ENCODE results near the gene CEP295NL.

CEP295NL gene

DNA sequence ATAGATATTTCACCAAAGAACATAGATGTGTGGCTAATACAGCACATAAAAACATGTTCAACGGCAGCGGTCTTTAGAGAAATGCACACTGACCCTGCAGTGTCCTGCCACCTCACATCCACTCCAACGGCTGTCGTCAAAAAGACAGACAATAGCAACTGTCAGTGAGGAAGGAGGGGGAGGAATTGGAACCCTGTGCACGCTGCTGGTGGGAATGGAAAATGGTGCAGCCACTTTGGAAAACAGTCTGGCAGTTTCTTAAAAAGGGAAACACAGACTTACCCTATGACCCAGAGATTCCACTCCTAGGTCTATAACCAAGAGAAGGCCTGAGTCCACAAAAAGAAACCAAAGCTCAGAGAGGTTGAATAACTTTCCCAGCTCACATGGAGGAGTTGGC is 7.7 kb downstream of the CEP295NL start:
- Histone ChIP-seq H3K4me3 (ENCODE audit: low read depth, low read length) (no peak overlapping the region), H3K9me3 (ENCODE audit: severe bottlenecking) (no peaks in the 10 kb centered on the region), H3K27me3 (ENCODE audit: insufficient read depth, low read depth, severe bottlenecking) (no peaks in the 10 kb centered on the region), H3K27ac (no peak overlapping the region), H3K36me3 (peaks cover 16% of the 10 kb centered on the region)
- no peak for DNase-seq
- TF ChIP-seq CTCF (IDR thresholded peaks at IDR 0.05; ENCODE audit: low read depth, low read length): no peak

GRCh38 chr17:78893684-78894083 is 9.3 kb downstream of the CEP295NL start:
- TF ChIP-seq CTCF (IDR thresholded peaks at IDR 0.05; ENCODE audit: low read depth, low read length): no peak
- DNase-seq: no peak
- no peak overlapping the region for H3K27ac ChIP-seq
- H3K9me3 ChIP-seq (ENCODE audit: severe bottlenecking): no peaks in the 10 kb centered on the region
- peaks cover 16% of the 10 kb centered on the region for H3K36me3 ChIP-seq
- H3K27me3 ChIP-seq (ENCODE audit: insufficient read depth, low read depth, severe bottlenecking): no peaks in the 10 kb centered on the region
- no peak overlapping the region for H3K4me3 ChIP-seq (ENCODE audit: low read depth, low read length)

DNA sequence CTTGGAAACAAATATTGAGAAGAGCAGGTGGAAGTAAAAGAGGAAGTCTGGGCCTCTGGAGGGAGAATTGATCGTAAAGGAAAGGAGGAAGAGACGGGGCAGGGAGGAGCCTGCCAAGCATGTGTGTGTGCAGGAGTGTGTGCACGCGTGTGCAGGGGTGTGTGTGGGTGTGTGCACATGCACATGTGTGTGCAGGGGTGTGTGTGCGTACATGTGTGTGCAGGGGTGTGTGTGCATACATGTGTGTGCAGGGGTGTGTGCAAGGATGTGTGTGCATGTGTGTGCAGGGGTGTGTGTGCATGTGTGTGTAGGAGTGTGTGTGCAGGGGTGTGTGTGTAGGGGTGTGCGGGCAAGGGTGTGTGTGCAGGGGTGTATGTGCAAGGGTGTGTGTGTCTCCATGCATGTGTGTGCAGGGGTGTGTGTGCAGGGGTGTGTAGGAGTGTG is 10.0 kb downstream of the CEP295NL start:
- Histone ChIP-seq H3K4me3 (ENCODE audit: low read depth, low read length) (no peak overlapping the region), H3K27ac (no peak overlapping the region), H3K36me3 (peaks cover 12% of the 10 kb centered on the region), H3K9me3 (ENCODE audit: severe bottlenecking) (no peaks in the 10 kb centered on the region), H3K27me3 (ENCODE audit: insufficient read depth, low read depth, severe bottlenecking) (no peaks in the 10 kb centered on the region)
- no peak for TF ChIP-seq CTCF (IDR thresholded peaks at IDR 0.05; ENCODE audit: low read depth, low read length)
- no peak for DNase-seq

- H3K36me3 ChIP-seq: peaks cover 12% of the 10 kb centered on the region
- H3K9me3 ChIP-seq (ENCODE audit: severe bottlenecking): no peaks in the 10 kb centered on the region
- no peaks in the 10 kb centered on the region for H3K27me3 ChIP-seq (ENCODE audit: insufficient read depth, low read depth, severe bottlenecking)
- no peak overlapping the region for H3K27ac ChIP-seq
- TF ChIP-seq CTCF (IDR thresholded peaks at IDR 0.05; ENCODE audit: low read depth, low read length): no peak
- no peak for DNase-seq
- H3K4me3 ChIP-seq (ENCODE audit: low read depth, low read length): no peak overlapping the region
Observed at GRCh38 chr17:78892520-78892919, 10.5 kb downstream of the CEP295NL start.

- Histone ChIP-seq H3K9me3 (ENCODE audit: severe bottlenecking) (no peaks in the 10 kb centered on the region), H3K36me3 (peaks cover 12% of the 10 kb centered on the region), H3K27ac (no peak overlapping the region), H3K4me3 (ENCODE audit: low read depth, low read length) (no peak overlapping the region), H3K27me3 (ENCODE audit: insufficient read depth, low read depth, severe bottlenecking) (no peaks in the 10 kb centered on the region)
- no peak for TF ChIP-seq CTCF (IDR thresholded peaks at IDR 0.05; ENCODE audit: low read depth, low read length)
- DNase-seq: no peak
Observed at GRCh38 chr17:78892062-78892456, 10.9 kb downstream of the CEP295NL start.

GRCh38 chr17:78891406-78892061 is 11.5 kb downstream of the CEP295NL start:
- Histone ChIP-seq H3K4me3 (ENCODE audit: low read depth, low read length) (no peak overlapping the region), H3K9me3 (ENCODE audit: severe bottlenecking) (no peaks in the 10 kb centered on the region), H3K27me3 (ENCODE audit: insufficient read depth, low read depth, severe bottlenecking) (no peaks in the 10 kb centered on the region), H3K27ac (no peak overlapping the region), H3K36me3 (peaks cover 17% of the 10 kb centered on the region)
- no peak for DNase-seq
- no peak for TF ChIP-seq CTCF (IDR thresholded peaks at IDR 0.05; ENCODE audit: low read depth, low read length)
